ENCODE measurements around the gene KRTAP20-3. TPM values are rescaled to one million over a fixed set of nuclear protein-coding genes. Genes with fewer than 3 reads are reported as not detected.

KRTAP20-3 gene
- total RNA-seq, 1 donor from 2014 or later: not detected

GRCh38 chr21:30638686-30639085, 4.0 kb upstream of the KRTAP20-3 start:
- H3K4me2 ChIP-seq (ENCODE audit: low read length): no peak overlapping the region
- no peak overlapping the region for H3K9ac ChIP-seq (ENCODE audit: low read length)
- no peaks in the 10 kb centered on the region for H3K36me3 Mint-ChIP-seq (ENCODE audit: low read depth, unreplicated experiment)
- H3K4me1 ChIP-seq (ENCODE audit: insufficient read depth, low read length): no peaks in the 10 kb centered on the region
- H3K79me2 ChIP-seq (ENCODE audit: insufficient read depth, low read length): no peaks in the 10 kb centered on the region
- H2AFZ ChIP-seq (ENCODE audit: low read depth, low read length): no peak overlapping the region
- no peaks in the 10 kb centered on the region for H3K4me1 Mint-ChIP-seq (ENCODE audit: low read depth, unreplicated experiment)
- H3K4me3 Mint-ChIP-seq (ENCODE audit: unreplicated experiment): no peak overlapping the region
- no peaks in the 10 kb centered on the region for H3K9me3 Mint-ChIP-seq (ENCODE audit: unreplicated experiment)
- no peaks in the 10 kb centered on the region for H3K9me3 ChIP-seq (ENCODE audit: insufficient read depth, low read depth, low read length)
- no peaks in the 10 kb centered on the region for H3K27me3 ChIP-seq (ENCODE audit: insufficient read depth, low read length)
- no peaks in the 10 kb centered on the region for H3K36me3 ChIP-seq (ENCODE audit: insufficient read depth, low read length)
- FAIRE-seq: no peak
- H3K4me3 ChIP-seq (ENCODE audit: insufficient read depth, low read depth, low read length): no peak overlapping the region
- DNase-seq (ENCODE audit: low read depth): no peak
- no peaks in the 10 kb centered on the region for H4K20me1 ChIP-seq (ENCODE audit: insufficient read depth, low read length)
- no peaks in the 10 kb centered on the region for H3K27me3 Mint-ChIP-seq (ENCODE audit: low read depth, unreplicated experiment)
- no peak for TF ChIP-seq CTCF (IDR thresholded peaks at IDR 0.05; ENCODE audit: insufficient read depth, low read depth, low read length)
- no peak for TF ChIP-seq EZH2 (IDR thresholded peaks at IDR 0.05; ENCODE audit: insufficient read depth, low read length)
- no peak overlapping the region for H3K27ac ChIP-seq (ENCODE audit: low read depth, low read length)
- no peak overlapping the region for H3K27ac Mint-ChIP-seq (ENCODE audit: unreplicated experiment)

DNA sequence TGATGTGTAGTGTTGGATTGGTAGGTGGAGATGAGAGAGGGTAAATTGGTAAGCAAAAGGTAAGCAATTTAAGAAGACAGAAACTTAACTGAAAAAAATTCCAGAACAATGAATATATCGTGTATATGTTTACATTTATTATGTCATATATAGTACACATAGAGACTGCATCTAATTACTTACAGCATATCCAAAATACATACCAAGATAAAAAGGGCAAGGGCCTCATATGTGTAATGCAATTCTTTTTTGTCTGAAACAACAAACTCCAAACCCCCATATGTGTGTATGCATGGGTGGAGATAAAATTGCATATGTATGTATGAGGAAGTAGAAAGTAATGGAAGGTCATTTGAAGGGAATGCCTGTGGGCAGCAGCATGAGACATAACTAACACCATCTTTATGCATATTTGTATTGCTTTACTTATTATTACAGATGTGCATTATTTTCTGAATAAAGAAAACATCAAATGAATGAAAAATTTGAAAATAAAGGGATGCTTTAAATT, 4.3 kb downstream of the KRTAP20-3 start:
- no peaks in the 10 kb centered on the region for H3K27me3 ChIP-seq (ENCODE audit: insufficient read depth, low read length)
- no peak overlapping the region for H2AFZ ChIP-seq (ENCODE audit: low read depth, low read length)
- H3K36me3 Mint-ChIP-seq (ENCODE audit: low read depth, unreplicated experiment): no peaks in the 10 kb centered on the region
- H3K4me1 Mint-ChIP-seq (ENCODE audit: low read depth, unreplicated experiment): no peaks in the 10 kb centered on the region
- no peak overlapping the region for H3K4me2 ChIP-seq (ENCODE audit: low read length)
- no peak overlapping the region for H3K27ac Mint-ChIP-seq (ENCODE audit: unreplicated experiment)
- TF ChIP-seq CTCF (IDR thresholded peaks at IDR 0.05; ENCODE audit: insufficient read depth, low read depth, low read length) (no peak), EZH2 (IDR thresholded peaks at IDR 0.05; ENCODE audit: insufficient read depth, low read length) (no peak)
- no peaks in the 10 kb centered on the region for H4K20me1 ChIP-seq (ENCODE audit: insufficient read depth, low read length)
- H3K9me3 Mint-ChIP-seq (ENCODE audit: unreplicated experiment): no peaks in the 10 kb centered on the region
- DNase-seq (ENCODE audit: low read depth) (no peak), FAIRE-seq (no peak)
- no peak overlapping the region for H3K4me3 ChIP-seq (ENCODE audit: insufficient read depth, low read depth, low read length)
- H3K27ac ChIP-seq (ENCODE audit: low read depth, low read length): no peak overlapping the region
- H3K27me3 Mint-ChIP-seq (ENCODE audit: low read depth, unreplicated experiment): no peaks in the 10 kb centered on the region
- no peak overlapping the region for H3K9ac ChIP-seq (ENCODE audit: low read length)
- no peaks in the 10 kb centered on the region for H3K9me3 ChIP-seq (ENCODE audit: insufficient read depth, low read depth, low read length)
- no peaks in the 10 kb centered on the region for H3K36me3 ChIP-seq (ENCODE audit: insufficient read depth, low read length)
- no peak overlapping the region for H3K4me3 Mint-ChIP-seq (ENCODE audit: unreplicated experiment)
- no peaks in the 10 kb centered on the region for H3K79me2 ChIP-seq (ENCODE audit: insufficient read depth, low read length)
- H3K4me1 ChIP-seq (ENCODE audit: insufficient read depth, low read length): no peaks in the 10 kb centered on the region

DNA sequence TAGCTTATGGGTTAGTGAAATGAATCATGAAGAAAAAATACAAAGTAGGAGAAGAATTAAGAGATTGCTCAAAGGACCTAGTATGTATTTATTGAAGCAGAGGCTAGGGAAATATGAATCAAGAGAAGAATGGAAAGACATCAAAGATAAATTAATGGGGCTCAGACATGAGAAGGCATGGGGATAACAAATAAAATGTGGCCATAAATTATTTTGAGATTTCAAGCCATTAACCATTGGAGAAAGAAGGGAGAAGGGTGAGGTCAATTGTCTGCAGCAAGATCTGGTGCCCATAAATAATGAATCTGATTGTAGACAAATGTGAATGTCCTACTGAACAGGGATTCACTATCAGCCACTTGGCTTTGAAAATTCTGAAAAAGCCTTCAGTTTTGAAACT, 10.2 kb downstream of the KRTAP20-3 start:
- Histone ChIP-seq H3K4me3 (ENCODE audit: insufficient read depth, low read depth, low read length) (no peak overlapping the region), H3K9ac (ENCODE audit: low read length) (no peak overlapping the region), H3K36me3 (ENCODE audit: insufficient read depth, low read length) (no peaks in the 10 kb centered on the region), H2AFZ (ENCODE audit: low read depth, low read length) (no peak overlapping the region), H3K4me2 (ENCODE audit: low read length) (no peak overlapping the region), H3K27me3 (ENCODE audit: insufficient read depth, low read length) (no peaks in the 10 kb centered on the region), H3K9me3 (ENCODE audit: insufficient read depth, low read depth, low read length) (no peaks in the 10 kb centered on the region), H3K79me2 (ENCODE audit: insufficient read depth, low read length) (no peaks in the 10 kb centered on the region), H3K27ac (ENCODE audit: low read depth, low read length) (no peak overlapping the region), H4K20me1 (ENCODE audit: insufficient read depth, low read length) (no peaks in the 10 kb centered on the region), H3K4me1 (ENCODE audit: insufficient read depth, low read length) (no peaks in the 10 kb centered on the region)
- no peak overlapping the region for H3K4me3 Mint-ChIP-seq (ENCODE audit: unreplicated experiment)
- peaks cover 6% of the 10 kb centered on the region for H3K4me1 Mint-ChIP-seq (ENCODE audit: low read depth, unreplicated experiment)
- H3K27ac Mint-ChIP-seq (ENCODE audit: unreplicated experiment): no peak overlapping the region
- no peaks in the 10 kb centered on the region for H3K9me3 Mint-ChIP-seq (ENCODE audit: unreplicated experiment)
- no peaks in the 10 kb centered on the region for H3K27me3 Mint-ChIP-seq (ENCODE audit: low read depth, unreplicated experiment)
- no peaks in the 10 kb centered on the region for H3K36me3 Mint-ChIP-seq (ENCODE audit: low read depth, unreplicated experiment)
- FAIRE-seq (no peak), DNase-seq (ENCODE audit: low read depth) (no peak)
- no peak for TF ChIP-seq CTCF (IDR thresholded peaks at IDR 0.05; ENCODE audit: insufficient read depth, low read depth, low read length)
- TF ChIP-seq EZH2 (IDR thresholded peaks at IDR 0.05; ENCODE audit: insufficient read depth, low read length): no peak
